ENCODE data around the gene A2ML1. TPM values are rescaled to one million over a fixed set of nuclear protein-coding genes. Genes with fewer than 3 reads are reported as not detected.
"Not testable (repeated sequence)": the region's sequence is repeated elsewhere in the genome, so short reads cannot be mapped to it uniquely, and the experiment has no call there.

A2ML1 gene
- total and polyA plus RNA-seq, 2 donors (not counting 1 experiment from before 2014, with no cell fraction given), result not detected

- H4K20me1 ChIP-seq (ENCODE audit: control insufficient read depth, extremely low read depth, insufficient read depth, low read length); DNase-seq (ENCODE audit: low read depth in 2 of 2); H3K9ac ChIP-seq (ENCODE audit: insufficient read depth, low read length); H3K4me3 ChIP-seq (replicated peaks in 1 of 4; ENCODE audit: control extremely low read depth in 1 of 4, insufficient read depth in 1 of 4, low read depth in 3 of 4, low read length in 4 of 4); H3K27ac ChIP-seq (ENCODE audit: insufficient read depth, low read length); H3K4me1 ChIP-seq (ENCODE audit: control insufficient read depth, extremely low read depth, insufficient read depth, low read length); H3K9me3 ChIP-seq (ENCODE audit: control insufficient read depth, insufficient read depth, low read depth, low read length); H3K79me2 ChIP-seq (ENCODE audit: control insufficient read depth, insufficient read depth, low read length); H2AFZ ChIP-seq (ENCODE audit: low read length); H3K27me3 ChIP-seq (ENCODE audit: control insufficient read depth, insufficient read depth, low read length); H3K4me2 ChIP-seq (ENCODE audit: extremely low read depth, insufficient read depth, low read length); H3K36me3 ChIP-seq (ENCODE audit: control insufficient read depth, insufficient read depth, low read length): not testable (repeated sequence)
Observed at GRCh38 chr12:8793226-8793625, 29.2 kb upstream of the A2ML1 start.

- not testable (repeated sequence) for DNase-seq (ENCODE audit: low read depth in 2 of 2); H3K9me3 ChIP-seq (ENCODE audit: control insufficient read depth, insufficient read depth, low read depth, low read length); H3K79me2 ChIP-seq (ENCODE audit: control insufficient read depth, insufficient read depth, low read length); H3K27me3 ChIP-seq (ENCODE audit: control insufficient read depth, insufficient read depth, low read length); H3K4me1 ChIP-seq (ENCODE audit: control insufficient read depth, extremely low read depth, insufficient read depth, low read length); H2AFZ ChIP-seq (ENCODE audit: low read length); H3K27ac ChIP-seq (ENCODE audit: insufficient read depth, low read length); H4K20me1 ChIP-seq (ENCODE audit: control insufficient read depth, extremely low read depth, insufficient read depth, low read length); H3K9ac ChIP-seq (ENCODE audit: insufficient read depth, low read length); H3K36me3 ChIP-seq (ENCODE audit: control insufficient read depth, insufficient read depth, low read length); H3K4me3 ChIP-seq (replicated peaks in 1 of 4; ENCODE audit: control extremely low read depth in 1 of 4, insufficient read depth in 1 of 4, low read depth in 3 of 4, low read length in 4 of 4); H3K4me2 ChIP-seq (ENCODE audit: extremely low read depth, insufficient read depth, low read length)
Observed at GRCh38 chr12:8794611-8795010, 27.8 kb upstream of the A2ML1 start.

DNA sequence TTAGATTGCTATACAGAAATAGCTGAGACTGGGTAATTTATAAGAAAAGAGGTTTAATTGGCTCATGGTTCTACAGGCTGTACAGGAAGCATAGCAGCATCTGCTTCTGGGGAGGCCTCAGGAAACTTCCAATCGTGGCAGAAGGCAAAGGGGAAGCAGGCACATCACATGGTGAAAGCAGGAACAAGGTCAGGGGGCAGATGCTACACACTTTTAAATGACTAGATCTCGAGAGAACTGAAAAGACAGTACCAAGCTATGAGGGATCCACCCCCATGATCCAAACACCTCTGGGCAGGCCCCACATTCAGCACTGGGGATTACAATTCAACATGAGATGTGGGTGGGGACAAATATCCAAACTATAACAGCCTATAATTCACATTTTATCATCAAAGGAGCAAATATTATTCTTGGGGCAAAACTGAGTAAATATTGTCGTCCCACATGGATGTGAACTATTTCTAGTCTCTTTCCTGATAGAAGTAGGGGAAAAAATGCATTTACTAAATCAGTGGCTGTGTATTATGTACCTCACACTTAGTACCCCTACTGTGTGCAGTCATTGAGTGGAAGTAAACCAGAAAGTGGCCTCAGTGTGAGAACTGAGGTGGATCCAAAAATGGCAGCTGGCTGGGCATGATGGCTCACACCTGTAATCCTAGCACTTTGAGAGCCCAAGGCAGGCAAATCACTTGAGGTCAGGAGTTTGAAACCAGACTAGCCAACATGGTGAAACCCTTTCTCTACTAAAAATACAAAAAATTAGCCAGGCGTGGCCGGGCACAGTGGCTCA is 25.4 kb upstream of the A2ML1 start:
- TF ChIP-seq CTCF (conservative IDR thresholded peaks at IDR 0.05 in 1 of 2, IDR thresholded peaks at IDR 0.05 in 1 of 2; ENCODE audit: low read depth in 1 of 2, low read length in 2 of 2) (no peak), EZH2 (IDR thresholded peaks at IDR 0.05; ENCODE audit: low read length, missing control alignments) (no peak)
- no peaks in the 10 kb centered on the region for H3K9me3 ChIP-seq (ENCODE audit: control insufficient read depth, insufficient read depth, low read depth, low read length)
- H4K20me1 ChIP-seq (ENCODE audit: control insufficient read depth, extremely low read depth, insufficient read depth, low read length), result no peaks in the 10 kb centered on the region
- no peak overlapping the region for H3K27ac ChIP-seq (ENCODE audit: insufficient read depth, low read length)
- no peaks in the 10 kb centered on the region for H3K79me2 ChIP-seq (ENCODE audit: control insufficient read depth, insufficient read depth, low read length)
- H3K27me3 ChIP-seq (ENCODE audit: control insufficient read depth, insufficient read depth, low read length), result no peaks in the 10 kb centered on the region
- H3K9ac ChIP-seq (ENCODE audit: insufficient read depth, low read length), result no peak overlapping the region
- no peaks in the 10 kb centered on the region for H3K36me3 ChIP-seq (ENCODE audit: control insufficient read depth, insufficient read depth, low read length)
- no peaks in the 10 kb centered on the region for H3K4me1 ChIP-seq (ENCODE audit: control insufficient read depth, extremely low read depth, insufficient read depth, low read length)
- no peak overlapping the region for H2AFZ ChIP-seq (ENCODE audit: low read length)
- no peak for DNase-seq (ENCODE audit: low read depth in 2 of 2)
- no peak overlapping the region for H3K4me3 ChIP-seq (replicated peaks in 1 of 4; ENCODE audit: control extremely low read depth in 1 of 4, insufficient read depth in 1 of 4, low read depth in 3 of 4, low read length in 4 of 4)
- no peak overlapping the region for H3K4me2 ChIP-seq (ENCODE audit: extremely low read depth, insufficient read depth, low read length)

- H3K4me2 ChIP-seq (ENCODE audit: extremely low read depth, insufficient read depth, low read length); H3K27me3 ChIP-seq (ENCODE audit: control insufficient read depth, insufficient read depth, low read length); H3K9me3 ChIP-seq (ENCODE audit: control insufficient read depth, insufficient read depth, low read depth, low read length); H3K36me3 ChIP-seq (ENCODE audit: control insufficient read depth, insufficient read depth, low read length); H3K27ac ChIP-seq (ENCODE audit: insufficient read depth, low read length); DNase-seq (ENCODE audit: low read depth in 2 of 2); H4K20me1 ChIP-seq (ENCODE audit: control insufficient read depth, extremely low read depth, insufficient read depth, low read length); H3K79me2 ChIP-seq (ENCODE audit: control insufficient read depth, insufficient read depth, low read length); H3K9ac ChIP-seq (ENCODE audit: insufficient read depth, low read length); H2AFZ ChIP-seq (ENCODE audit: low read length); H3K4me1 ChIP-seq (ENCODE audit: control insufficient read depth, extremely low read depth, insufficient read depth, low read length); H3K4me3 ChIP-seq (replicated peaks in 1 of 4; ENCODE audit: control extremely low read depth in 1 of 4, insufficient read depth in 1 of 4, low read depth in 3 of 4, low read length in 4 of 4): not testable (repeated sequence)
Observed at GRCh38 chr12:8801213-8801612, 21.2 kb upstream of the A2ML1 start.

DNA sequence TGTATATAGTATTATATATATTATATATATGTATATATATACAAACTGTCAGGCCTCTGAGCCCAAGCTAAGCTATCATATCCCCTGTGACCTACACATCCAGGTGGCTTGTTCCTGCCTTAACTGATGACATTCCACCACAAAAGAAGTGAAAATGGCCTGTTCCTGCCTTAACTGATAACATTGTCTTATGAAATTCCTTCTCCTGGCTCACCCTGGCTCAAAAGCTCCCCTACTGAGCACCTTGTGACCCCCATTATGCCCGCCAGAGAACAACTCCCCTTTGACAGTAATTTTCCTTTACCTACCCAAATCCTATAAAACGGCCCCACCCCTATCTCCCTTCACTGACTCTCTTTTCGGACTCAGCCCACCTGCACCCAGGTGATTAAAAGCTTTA is 17.6 kb upstream of the A2ML1 start:
- H2AFZ ChIP-seq (ENCODE audit: low read length); H4K20me1 ChIP-seq (ENCODE audit: control insufficient read depth, extremely low read depth, insufficient read depth, low read length); H3K4me2 ChIP-seq (ENCODE audit: extremely low read depth, insufficient read depth, low read length); H3K27ac ChIP-seq (ENCODE audit: insufficient read depth, low read length); H3K79me2 ChIP-seq (ENCODE audit: control insufficient read depth, insufficient read depth, low read length); H3K9ac ChIP-seq (ENCODE audit: insufficient read depth, low read length); H3K36me3 ChIP-seq (ENCODE audit: control insufficient read depth, insufficient read depth, low read length); DNase-seq (ENCODE audit: low read depth in 2 of 2); H3K4me3 ChIP-seq (replicated peaks in 1 of 4; ENCODE audit: control extremely low read depth in 1 of 4, insufficient read depth in 1 of 4, low read depth in 3 of 4, low read length in 4 of 4); H3K4me1 ChIP-seq (ENCODE audit: control insufficient read depth, extremely low read depth, insufficient read depth, low read length); H3K9me3 ChIP-seq (ENCODE audit: control insufficient read depth, insufficient read depth, low read depth, low read length); H3K27me3 ChIP-seq (ENCODE audit: control insufficient read depth, insufficient read depth, low read length): not testable (repeated sequence)

DNA sequence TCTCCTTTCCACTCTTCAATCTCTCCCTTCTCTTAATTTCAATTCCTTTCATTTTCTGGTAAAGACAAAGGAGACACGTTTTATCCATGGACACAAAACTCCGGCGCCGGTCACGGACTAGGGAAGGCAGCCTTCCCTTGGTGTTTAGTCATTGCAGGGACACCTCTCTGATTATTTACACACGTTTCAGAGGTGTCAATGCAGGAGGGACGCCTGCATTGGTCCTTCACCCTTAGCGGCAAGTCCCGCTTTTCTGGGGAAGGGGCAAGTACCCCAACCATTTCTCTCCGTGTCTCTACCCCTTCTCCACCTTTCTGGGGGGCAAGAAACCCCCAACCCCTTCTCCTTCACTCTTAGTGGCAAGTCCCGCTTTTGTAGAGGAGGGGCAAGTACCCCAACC is 16.9 kb upstream of the A2ML1 start:
- H3K9ac ChIP-seq (ENCODE audit: insufficient read depth, low read length); H4K20me1 ChIP-seq (ENCODE audit: control insufficient read depth, extremely low read depth, insufficient read depth, low read length); H3K27ac ChIP-seq (ENCODE audit: insufficient read depth, low read length); H3K27me3 ChIP-seq (ENCODE audit: control insufficient read depth, insufficient read depth, low read length); H2AFZ ChIP-seq (ENCODE audit: low read length); H3K4me1 ChIP-seq (ENCODE audit: control insufficient read depth, extremely low read depth, insufficient read depth, low read length); H3K9me3 ChIP-seq (ENCODE audit: control insufficient read depth, insufficient read depth, low read depth, low read length); H3K36me3 ChIP-seq (ENCODE audit: control insufficient read depth, insufficient read depth, low read length); H3K79me2 ChIP-seq (ENCODE audit: control insufficient read depth, insufficient read depth, low read length); H3K4me2 ChIP-seq (ENCODE audit: extremely low read depth, insufficient read depth, low read length); DNase-seq (ENCODE audit: low read depth in 2 of 2); H3K4me3 ChIP-seq (replicated peaks in 1 of 4; ENCODE audit: control extremely low read depth in 1 of 4, insufficient read depth in 1 of 4, low read depth in 3 of 4, low read length in 4 of 4): not testable (repeated sequence)

Data from fibroblast of lung (primary cell).